Cardiac fibroblast (primary cell): ENCODE data around the gene SSR2.

Experiments used
- DNase-seq, 2 donors: peaks; one replicate each; pipeline versions ENCODE4 v3.0.0 to v3.0.0-alpha.2; 2010; ENCODE audit warnings: low read depth in 2 of 2
- H3K4me3 ChIP-seq, 2 donors: replicated peaks in 1 of 2; 1 replicate in 1 of 2; 2 replicates in 1 of 2; pipeline ENCODE4 v1.5.1; 2011; ENCODE audit warnings: low read depth in 2 of 2, low read length in 2 of 2, mild to moderate bottlenecking in 2 of 2, moderate library complexity in 1 of 2
- CTCF ChIP-seq: IDR thresholded peaks from one replicate; pipeline ENCODE4 v1.5.1; 2011; ENCODE audit warnings: low read depth, mild to moderate bottlenecking, low read length, inconsistent platforms

Gene SSR2

DNA sequence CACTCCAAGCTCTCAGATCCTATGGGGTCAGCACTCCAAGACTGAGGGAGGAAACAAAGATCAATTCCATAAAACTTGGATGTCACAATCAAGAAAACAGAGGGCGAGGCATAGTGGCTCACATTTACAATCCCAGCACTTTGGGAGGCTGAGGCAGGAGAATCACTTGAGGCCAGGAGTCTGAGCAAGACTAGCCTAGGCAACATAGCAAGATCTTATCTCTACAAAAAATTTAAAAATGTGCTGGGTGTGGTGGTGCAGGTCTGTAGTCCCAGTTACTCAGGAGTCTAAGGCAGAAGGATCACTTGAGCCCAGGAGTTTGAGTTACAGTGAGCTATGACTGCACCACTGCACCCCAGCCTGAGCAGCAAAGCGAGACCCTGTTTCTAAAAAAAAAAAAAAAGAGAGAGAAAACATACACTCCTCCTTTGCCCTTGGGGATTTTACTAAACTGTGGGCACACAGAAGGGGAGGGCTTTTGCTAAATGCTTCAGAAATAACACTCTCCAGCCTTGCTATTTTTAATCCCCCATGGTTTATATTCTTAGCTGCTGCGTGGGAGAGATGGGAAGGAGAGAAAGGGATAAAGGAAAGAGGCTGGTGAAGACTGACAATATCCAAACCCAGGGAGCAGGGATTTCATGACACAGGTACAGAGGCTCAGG is 60.5 kb downstream of the SSR2 start:
- DNase-seq, result no peak
- no peak overlapping the region for H3K4me3 ChIP-seq
- TF ChIP-seq CTCF, result no peak
